ENCODE measurements around the gene DRG2.

The DRG2 gene

DNA sequence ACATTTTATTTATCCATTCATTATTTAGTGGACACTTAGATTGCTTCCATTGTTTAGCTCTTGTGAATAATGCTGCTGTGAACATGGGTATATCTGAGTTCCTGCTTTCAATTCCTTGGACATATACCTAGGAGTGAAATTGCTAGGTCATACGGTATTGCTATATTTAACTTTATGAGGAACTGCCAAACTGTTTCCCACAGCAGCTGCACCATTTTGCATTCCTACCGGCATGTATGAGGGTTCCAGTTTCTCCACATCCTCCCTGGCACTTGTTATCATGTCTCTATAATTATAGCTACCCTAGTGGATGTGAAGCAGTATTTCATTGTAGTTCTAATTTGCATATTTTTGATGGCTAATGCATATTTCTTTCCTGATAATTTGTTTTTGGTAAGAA, 23.7 kb upstream of the DRG2 start:
- TF ChIP-seq, protein P1, sequence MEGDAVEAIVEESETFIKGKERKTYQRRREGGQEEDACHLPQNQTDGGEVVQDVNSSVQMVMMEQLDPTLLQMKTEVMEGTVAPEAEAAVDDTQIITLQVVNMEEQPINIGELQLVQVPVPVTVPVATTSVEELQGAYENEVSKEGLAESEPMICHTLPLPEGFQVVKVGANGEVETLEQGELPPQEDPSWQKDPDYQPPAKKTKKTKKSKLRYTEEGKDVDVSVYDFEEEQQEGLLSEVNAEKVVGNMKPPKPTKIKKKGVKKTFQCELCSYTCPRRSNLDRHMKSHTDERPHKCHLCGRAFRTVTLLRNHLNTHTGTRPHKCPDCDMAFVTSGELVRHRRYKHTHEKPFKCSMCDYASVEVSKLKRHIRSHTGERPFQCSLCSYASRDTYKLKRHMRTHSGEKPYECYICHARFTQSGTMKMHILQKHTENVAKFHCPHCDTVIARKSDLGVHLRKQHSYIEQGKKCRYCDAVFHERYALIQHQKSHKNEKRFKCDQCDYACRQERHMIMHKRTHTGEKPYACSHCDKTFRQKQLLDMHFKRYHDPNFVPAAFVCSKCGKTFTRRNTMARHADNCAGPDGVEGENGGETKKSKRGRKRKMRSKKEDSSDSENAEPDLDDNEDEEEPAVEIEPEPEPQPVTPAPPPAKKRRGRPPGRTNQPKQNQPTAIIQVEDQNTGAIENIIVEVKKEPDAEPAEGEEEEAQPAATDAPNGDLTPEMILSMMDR (IDR thresholded peaks at IDR 0.05; ENCODE audit: control insufficient read depth, extremely low read depth, insufficient read depth), result no peak
- no peak overlapping the region for H3K4me3 ChIP-seq (ENCODE audit: low read depth, low read length)
- no peak for DNase-seq (ENCODE audit: low read depth)

DNA sequence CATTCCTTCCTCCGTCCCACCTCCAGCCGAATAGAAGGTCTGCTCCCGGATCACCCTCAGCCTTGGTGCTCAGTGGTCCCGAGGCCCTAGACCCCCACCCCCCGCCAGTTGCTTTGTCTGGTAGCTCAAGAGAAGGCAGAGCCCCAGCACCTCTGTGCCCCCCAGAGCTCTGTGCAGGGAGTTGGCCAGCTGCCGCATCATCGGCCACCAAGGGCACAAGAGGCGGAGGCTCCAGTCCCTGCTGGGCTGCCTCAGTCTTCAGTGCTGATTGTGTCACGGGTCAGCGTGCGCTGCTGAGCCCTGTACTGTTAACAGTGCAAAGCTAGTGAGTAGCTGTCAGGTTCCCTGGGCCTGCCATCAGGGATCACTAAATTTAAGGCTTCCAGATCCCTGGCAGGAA, 22.2 kb upstream of the DRG2 start:
- TF ChIP-seq, protein P1 (IDR thresholded peaks at IDR 0.05; ENCODE audit: control insufficient read depth, extremely low read depth, insufficient read depth), result no peak
- no peak for DNase-seq (ENCODE audit: low read depth)
- H3K4me3 ChIP-seq (ENCODE audit: low read depth, low read length), result no peak overlapping the region

DNA sequence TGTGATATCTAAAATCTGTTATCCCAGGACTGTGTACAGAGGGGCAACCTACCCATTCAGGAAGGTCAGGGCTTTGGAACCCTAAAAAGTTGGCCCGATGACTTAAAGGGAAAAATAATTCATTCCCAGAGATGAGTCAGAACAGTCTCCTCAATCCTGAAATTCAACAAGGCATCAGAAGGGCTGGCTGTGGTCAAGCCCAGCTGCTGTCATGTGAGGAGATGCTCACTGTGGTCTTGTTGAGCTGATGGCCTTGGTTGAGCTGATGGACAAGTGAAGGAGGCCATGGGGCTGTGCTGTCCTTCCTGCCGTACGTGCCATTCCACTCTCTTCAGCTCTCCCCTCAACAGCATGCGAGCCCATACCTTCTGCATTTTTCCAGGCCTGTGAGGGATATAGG, 20.9 kb upstream of the DRG2 start:
- no peak overlapping the region for H3K4me3 ChIP-seq (ENCODE audit: low read depth, low read length)
- TF ChIP-seq, protein P1 (IDR thresholded peaks at IDR 0.05; ENCODE audit: control insufficient read depth, extremely low read depth, insufficient read depth), result no peak
- DNase-seq (ENCODE audit: low read depth), result no peak

DNA sequence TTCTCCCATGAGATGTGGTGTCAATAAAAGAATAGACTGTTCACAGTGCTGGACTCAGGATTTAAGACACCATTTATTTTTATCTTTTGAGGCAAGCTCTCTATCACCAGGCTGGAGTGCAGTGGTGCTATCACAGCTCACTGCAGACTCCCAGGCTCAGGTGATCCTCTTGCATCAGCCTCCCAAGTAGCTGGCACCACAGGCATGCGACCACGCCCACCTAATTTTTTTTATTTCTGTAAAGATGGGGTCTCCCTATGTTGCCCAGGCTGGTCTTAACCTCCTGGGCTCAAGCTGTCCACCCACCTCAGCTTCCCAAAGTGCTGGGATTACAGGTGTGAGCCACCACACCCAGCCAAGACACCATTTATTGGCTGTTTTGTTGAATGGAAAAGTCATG, 18.6 kb upstream of the DRG2 start:
- no peak overlapping the region for H3K4me3 ChIP-seq (ENCODE audit: low read depth, low read length)
- no peak for DNase-seq (ENCODE audit: low read depth)
- TF ChIP-seq, protein P1 (IDR thresholded peaks at IDR 0.05; ENCODE audit: control insufficient read depth, extremely low read depth, insufficient read depth), result no peak

DNA sequence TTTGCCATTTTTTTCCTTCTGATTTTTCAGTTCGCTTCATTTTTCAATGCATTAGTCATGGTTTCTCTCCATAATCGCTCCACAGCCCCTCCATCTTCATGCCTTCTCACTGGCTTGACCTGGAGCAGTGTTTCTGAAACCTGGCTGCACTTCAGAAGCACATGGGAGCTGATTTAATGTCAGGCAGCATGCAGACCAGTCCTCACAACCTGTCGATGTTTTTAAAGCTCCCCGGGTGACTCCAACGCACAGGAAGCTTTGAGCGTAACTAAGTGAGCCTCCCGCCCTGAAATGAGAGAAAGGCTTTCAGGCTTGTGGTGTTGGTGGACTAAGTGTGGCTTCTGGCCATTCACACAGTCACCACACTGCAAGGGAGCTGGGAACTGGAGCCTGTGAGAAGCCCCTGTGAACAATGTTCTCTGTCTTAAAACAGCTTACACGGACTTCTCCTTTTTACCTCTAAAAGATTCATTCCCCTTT, 16.8 kb upstream of the DRG2 start:
- TF ChIP-seq, protein P1 (IDR thresholded peaks at IDR 0.05; ENCODE audit: control insufficient read depth, extremely low read depth, insufficient read depth), result no peak
- H3K4me3 ChIP-seq (ENCODE audit: low read depth, low read length), result no peak overlapping the region
- no peak for DNase-seq (ENCODE audit: low read depth)

DNA sequence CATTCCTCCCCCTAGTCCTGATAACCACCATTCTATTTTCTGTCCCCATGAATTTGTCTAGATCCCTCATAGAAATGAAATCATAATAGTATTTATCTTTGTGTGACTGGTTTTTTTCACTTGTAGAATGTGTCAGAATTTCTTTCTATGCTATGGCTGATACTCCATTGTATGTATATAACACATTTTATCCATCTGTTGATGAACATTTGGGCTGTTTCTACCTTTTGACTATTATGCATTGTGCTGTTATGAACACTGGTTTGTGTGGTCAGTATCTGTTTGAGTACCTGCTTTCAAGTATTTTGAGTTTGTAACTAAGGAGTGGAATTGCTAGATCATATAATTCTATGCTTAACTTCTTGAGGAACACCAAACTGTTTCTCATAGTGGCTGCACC, 16.0 kb upstream of the DRG2 start:
- no peak overlapping the region for H3K4me3 ChIP-seq (ENCODE audit: low read depth, low read length)
- no peak for DNase-seq (ENCODE audit: low read depth)
- TF ChIP-seq, protein P1 (IDR thresholded peaks at IDR 0.05; ENCODE audit: control insufficient read depth, extremely low read depth, insufficient read depth), result no peak

DNA sequence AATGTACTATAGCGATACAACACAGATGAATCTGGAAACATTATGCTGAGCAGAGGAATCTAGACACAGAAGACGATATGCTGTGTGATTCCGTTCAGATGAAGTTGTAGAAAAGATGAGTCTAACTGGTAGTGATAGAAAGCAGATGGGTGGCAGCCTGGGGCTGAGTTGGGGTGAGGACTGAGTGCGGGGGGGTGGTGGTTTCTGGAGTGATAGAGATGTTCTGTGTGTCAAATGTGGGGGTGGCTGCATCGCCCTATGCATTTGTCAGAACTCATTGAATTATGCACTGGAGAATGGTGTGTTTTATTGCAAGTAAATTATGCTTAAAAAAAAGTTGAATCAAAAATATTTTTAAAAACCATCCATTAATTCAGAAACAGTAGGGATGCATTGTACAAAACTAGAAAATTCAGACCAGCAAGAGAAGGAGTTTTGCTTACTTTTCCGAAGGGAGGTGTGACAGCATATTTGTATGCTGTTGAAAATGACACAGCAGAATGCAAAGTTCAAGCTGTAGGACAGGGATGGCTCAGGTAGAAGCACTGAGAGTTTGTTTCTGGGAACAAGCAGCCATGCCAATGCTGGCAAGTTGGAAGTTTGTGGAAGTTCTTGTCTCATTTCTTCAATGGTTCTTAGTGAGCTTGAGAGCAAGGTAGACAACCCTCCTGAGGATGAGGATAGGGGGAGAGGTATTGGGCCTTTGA, 13.0 kb upstream of the DRG2 start:
- DNase-seq (ENCODE audit: low read depth), result no peak
- no peak overlapping the region for H3K4me3 ChIP-seq (ENCODE audit: low read depth, low read length)
- TF ChIP-seq, protein P1 (IDR thresholded peaks at IDR 0.05; ENCODE audit: control insufficient read depth, extremely low read depth, insufficient read depth), result no peak
